ENCODE measurements around the gene TMEM119.
"Not testable (repeated sequence)": the region's sequence is repeated elsewhere in the genome, so short reads cannot be mapped to it uniquely, and the experiment has no call there.

TMEM119 gene

DNA sequence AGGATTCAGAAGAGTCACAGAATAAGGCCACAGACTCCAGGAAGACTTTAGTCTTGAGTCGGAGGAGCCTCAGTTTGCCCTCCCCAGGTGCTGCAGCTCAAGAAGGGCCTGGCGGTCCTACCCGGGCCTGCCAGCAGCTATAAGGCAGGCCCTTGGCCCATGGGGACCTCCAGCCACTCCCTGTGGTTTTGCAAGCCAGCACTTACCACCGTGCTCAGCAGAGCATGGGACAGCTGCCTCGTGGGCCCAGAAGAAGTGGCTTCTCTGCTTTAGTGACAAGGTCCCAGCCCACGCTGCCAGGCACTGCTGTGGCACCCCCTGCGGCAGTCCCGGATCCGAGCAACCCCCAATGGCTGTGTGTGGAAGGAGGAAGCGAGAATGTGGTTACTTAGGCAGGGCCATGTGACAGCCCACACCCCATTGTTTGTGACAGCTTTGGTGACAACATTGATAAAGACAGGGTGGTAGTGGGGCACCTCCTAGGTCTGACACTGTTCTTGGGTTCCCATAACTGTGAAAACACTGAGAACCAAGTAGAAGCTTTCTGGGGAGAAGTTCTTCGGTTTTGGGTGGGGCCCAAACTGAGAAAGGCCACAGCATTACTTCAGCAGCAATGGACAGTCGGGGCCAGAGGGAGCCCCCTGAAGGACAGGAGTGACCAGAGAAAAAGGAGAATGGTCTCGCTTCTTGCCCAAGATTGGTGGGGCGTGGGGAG lies 35.8 kb upstream of the TMEM119 start, which contains the start of gene SELPLG:
Gene SELPLG (minus strand): TSS at position 361 of the 715 bp plus-strand sequence. CDS start 9,587 bp downstream, outside the sequence.
- peak; percentile 80 for DNase-seq

DNA sequence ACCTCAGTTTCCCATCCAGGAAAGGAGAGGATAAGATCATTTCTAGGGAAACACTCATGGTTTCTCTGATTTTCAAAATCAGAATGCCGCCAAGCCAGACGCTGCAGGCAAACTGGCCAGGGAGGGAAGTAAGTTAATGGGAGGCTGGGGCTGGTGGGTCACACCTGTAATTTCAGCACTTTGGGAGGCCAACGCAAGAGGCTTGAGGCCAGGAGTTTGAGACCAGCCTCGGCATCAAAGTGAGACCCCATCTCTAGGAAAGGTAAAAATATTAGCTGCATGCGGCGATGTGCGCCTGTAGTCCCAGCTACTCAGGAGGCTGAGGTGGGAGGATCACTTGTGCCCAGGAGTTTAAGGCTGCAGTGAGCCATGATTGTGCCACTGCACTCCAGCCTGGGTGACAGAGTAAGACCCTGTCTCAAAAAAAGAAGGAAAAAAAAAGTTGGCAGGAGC lies 35.2 kb upstream of the TMEM119 start:
- DNase-seq = no peak

DNA sequence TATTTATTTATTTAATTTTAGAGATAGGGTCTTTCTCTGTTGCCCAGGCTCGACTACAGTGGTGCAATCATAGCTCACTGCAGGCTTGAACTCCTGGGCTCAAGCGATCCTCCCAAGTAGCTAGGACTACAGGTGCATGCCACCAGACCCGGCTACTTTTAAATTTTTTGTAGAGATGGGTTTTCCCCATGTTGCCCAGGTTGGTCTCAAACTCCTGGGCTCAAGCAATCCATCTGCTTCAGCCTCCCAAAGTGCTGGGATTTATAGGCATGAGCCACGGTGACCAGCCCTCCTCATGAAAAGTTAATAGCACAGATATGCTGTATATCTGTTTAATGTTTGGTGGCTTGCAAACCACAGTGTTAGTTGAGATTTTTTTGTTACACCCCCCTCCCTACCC lies 33.4 kb upstream of the TMEM119 start:
- DNase-seq = not testable (repeated sequence)

DNA sequence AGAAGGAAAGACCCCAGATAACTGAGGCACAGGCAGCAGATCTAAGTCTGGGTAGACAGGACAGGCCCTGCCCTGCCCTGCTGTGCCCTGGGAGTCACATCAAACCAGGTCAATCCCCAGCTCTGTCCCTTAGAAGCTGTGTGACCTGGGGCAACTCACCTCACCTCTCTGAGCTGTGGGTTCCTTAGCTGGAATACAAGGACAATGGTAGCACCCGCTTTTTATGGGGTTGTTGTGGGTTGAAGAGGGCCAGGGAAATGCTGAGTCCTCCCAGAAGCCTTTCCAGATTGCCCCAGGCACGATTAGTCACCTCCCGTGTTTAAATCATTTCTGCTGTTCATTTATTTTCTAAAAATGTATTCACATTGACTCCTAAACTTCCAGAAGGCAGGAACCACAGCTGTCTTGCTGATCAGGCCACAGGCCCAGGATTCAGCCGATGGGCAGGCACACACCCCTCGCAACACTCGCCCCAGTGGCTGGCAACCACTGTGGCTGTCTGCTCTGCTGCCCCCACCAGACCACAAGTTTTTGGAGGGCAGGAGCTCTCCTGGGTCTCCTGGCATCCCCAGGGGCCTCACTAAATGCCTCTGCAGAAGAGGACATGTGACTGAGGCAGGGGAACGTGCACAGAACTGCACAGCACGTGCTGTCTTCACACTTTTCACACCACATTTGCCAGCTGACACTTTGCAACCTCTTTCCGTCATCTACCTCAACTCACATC lies 32.8 kb upstream of the TMEM119 start:
- DNase-seq = no peak

DNA sequence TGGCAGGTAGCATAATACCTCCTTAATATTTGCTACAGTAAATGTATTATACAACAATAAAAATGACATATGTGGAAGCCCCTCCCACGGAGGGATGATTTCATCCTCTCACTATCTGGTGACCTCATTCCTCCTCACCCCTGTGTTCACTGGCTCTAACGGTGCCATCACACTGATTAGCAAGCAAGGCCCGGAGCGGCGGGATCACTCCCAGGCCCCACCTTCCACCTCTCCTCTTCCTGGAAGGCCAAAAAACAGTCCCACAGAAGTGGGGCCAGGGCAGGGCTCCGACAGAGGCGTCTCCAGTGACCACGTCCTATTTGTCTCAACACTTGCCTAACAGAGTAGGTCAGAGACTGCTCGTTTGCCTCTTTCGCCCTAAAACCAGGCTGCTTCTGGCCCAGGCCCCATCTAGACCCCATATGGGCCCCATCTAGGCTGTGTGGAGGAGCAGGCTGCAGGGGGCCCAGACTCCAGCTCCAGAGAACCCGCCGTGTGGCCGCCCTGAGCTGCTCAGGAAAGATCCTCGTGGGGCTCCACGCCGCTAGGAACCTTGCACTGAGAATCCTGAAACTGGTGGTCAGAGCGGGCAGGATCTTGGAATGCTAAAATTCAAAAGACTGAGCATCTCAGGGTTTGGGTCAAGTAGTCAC lies 32.1 kb upstream of the TMEM119 start:
- peak; percentile 56 for DNase-seq

DNA sequence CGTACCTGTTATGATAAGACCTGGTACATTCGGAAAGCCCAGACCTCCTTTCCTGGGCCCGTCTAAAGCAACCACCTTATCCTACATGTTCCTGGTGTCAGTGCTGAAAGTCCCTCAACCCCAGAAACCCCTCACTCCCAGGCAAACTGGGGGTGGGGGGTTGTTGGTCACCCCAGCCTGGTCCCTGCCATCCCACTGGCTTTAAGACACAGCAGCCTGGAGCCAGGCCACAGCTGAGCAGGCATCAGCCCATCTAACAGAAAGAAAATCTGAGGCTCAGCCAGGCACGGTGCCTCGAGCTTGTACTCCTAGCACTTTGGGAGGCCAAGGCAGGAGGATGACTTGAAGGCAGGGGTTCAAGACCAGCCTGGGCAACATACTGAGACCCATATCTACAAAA lies 31.3 kb upstream of the TMEM119 start:
- no peak for DNase-seq

DNA sequence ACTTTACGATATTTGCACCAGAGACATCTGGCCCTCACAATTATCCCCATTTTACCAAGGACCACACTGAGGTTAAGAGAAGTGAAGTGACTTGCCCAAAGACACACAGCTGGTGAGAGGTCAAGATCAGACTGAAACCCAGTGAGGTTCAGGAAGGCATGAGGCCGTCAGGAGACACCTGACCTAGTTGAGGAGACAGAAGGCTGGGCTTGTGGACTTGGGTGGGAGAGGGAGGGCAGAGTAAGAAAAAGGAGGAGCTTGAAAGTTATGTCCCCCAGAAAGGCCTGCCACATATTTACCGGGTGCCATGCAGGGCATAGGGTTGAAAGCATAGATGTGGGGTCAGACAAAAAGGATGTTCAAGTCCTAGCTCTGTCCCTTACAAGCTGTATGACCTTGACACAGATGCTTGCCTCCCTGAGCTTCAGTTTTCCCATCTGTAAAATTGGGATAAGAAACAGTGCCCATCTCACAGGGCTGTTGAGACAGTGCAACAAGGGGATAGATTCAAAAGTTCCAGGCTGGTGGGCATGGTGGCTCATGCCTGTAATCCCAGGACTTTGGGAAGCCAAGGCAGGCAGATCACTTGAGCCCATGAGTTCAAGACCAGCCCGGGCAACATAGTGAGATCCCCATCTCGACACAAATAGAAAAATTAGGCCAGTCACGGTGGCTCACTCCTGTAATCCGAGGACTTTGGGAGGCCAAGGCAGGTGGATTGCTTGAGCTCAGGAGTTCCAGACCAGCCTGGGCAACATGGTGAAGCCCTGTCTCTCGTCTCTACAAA lies 29.4 kb upstream of the TMEM119 start:
- no peak for DNase-seq

DNA sequence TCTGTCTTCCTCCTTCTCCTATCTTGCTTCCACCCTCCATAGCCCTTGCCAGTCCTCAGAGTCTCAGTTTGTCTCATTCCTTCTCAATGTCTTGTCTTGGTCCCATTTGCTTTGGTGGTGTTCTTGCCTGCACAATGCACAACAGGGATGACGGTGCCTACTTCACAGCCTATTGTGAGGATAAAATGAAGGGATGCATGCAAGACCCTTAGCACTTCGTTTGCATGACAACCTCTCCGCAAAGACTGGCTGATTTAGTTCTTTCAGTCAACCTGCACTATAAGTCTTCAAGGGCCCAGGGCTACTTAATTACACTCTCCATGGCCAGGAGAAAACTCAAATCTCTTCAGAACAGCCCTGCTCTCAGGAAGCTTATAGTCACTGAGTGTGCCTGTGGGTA lies 27.3 kb upstream of the TMEM119 start:
- DNase-seq = no peak

DNA sequence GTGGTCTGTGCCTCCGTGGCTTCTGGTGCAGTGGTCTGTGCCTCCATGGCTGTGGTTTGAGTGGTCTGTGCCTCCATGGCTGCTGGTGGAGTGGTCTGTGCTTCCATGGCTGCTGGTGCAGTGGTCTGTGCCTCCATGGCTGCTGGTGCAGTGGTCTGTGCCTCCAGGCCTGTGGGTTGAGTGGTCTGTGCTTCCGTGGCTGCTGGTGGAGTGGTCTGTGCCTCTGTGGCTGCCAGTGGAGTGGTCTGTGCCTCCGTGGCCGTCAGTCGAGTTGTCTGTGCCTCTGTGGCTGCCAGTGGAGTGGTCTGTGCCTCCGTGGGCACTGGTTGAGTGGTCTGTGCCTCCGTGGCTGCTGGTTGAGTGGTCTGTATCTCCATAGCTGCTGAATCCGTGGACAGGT lies 25.7 kb upstream of the TMEM119 start:
- no peak for DNase-seq

DNA sequence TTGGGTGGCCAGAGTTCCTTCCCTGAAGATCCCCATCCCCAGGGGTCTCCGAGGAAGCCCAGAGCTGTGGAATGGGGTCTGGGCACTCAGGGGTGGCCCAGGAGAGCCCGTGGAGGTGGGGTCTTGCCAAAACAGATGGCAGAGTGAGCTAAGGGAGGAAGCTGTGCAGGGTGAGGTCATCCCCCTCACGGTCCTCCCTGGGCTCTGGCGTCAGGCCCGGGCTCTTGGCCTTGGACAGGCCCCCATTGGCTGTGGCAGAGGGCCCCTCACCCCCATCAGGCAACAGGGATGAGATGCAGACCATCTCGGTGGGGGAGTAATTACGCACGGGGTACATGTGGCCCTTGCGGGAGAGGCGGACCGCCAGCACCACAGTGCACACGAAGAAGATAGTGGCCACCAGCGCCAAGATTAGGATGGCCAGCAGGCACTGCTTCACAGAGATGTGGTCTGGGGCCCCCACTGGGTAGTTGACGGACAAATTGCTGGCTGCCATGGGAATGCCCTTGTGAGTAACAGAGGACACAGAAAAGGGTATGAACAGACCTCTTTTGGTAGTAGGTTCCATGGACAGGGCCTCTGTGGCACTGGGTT lies 25.1 kb upstream of the TMEM119 start:
- DNase-seq = no peak

DNA sequence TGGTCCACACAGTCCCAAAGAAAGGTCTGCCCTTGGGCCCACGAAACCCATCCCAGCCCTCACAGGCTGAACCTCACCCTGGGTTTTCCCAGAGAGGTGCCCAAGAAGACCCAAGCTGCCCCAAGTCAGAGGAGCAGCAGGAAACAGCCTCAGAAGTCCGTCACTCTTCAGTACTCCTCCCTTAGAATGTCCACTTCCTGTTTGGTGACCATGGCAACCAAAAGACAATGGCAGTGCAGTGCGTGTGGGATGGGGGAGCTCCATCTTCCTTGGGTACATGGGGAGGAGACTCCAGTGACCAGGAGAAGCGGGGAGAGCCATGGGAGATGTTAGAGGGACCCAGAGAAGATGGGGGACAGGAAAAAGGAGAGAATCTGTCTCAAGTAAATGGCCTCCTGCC lies 24.5 kb upstream of the TMEM119 start:
- no peak for DNase-seq

DNA sequence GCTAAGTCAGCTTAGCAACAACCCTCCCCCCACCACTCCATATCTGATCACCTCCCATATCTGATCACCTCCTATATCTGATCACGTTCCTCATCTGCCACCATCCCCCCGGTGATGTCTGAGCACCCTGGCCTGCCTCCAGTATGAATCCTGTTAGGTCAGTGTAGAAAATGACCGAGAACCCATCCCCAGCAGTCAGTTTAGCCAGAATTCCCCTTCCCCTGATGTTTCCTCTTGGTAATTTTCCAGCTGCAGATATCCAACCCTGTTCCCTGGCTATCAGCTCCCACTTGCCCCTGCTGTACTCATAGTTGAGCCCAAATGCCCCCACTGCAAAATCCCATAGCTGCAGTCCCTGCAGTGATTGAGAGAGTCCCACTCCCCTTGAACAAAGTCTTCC lies 23.3 kb upstream of the TMEM119 start:
- DNase-seq = no peak

DNA sequence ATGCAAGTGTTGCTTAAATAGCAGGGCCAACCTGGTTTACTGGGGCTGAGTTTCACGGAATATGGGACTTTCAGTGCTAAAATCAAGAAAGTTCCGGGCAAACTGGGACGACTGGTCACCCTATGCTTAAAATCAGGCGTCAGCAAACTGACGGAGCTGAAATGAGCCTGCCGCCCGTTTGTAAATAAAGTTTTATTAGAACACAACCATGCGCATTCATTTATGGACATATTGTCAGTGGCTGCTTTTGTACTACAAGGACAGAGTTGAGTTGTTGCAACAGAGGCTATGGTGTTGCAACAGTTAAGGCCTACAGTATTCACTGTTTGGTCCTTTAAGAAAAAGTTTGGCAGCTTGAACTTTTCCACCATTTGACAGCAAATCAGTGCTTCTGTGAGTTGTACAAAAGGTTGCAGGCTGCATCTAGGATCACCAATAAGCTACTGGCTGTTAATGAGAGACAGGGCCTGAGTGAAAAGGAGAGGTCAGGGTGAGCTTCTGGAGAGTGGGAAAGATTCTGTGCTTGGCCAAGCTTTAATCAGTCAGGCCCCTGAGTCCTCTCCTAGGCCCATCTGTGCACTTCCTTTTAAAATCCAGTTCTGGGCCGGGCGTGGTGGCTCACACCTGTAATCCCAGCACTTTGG lies 22.5 kb upstream of the TMEM119 start:
- DNase-seq = no peak

DNA sequence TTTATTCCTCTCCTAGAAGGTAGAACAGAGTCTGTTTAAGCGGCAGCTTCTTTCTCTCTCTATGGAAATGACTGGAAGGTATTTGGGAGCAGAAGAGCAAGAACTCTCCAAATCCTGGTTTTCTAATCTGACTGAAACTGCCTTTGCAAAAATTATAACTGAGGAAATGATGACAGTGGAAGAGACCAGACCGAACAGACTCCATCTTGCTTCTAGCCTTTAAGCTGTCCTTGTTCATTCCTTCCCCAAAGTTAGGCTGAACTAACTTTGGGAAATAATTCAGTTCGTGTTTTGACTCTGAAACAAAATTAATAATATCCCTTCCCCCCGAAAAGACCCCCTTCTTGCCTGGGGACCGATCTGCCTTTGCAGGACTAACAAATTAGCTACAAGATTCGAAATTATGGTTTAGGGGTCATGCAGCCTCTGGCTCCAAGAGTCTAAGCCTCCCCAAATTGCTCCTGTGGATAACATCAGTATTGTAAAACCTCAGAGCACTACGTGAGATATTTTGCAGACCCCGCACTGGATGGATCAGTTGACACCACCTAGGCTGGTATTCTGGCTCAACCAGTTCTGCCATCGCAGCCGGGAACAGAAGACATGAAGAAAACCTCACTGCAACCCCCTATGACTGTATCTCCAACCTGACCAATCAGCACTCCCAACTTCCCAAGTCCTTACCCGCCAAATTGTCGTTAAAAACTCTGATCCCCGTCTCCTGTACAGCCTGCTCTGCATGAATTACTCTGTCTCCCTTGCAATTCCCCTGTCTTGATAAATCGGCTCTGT lies 21.7 kb upstream of the TMEM119 start:
- DNase-seq = no peak

DNA sequence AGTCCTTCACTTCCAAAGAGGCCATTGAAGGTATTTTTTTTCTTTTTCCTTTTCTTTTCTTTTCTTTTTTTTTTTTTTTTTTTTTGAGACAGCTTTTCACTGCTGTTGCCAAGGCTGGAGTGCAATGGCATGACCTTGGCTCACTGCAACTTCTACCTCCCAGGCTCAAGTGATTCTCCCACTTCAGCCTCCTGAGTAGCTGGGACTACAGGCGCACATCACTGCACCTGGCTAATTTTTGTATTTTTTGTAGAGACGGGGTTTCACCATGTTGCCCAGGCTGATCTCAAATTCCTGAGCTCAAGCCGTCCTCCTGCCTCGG lies 21.0 kb upstream of the TMEM119 start:
- DNase-seq = not testable (repeated sequence)

DNA sequence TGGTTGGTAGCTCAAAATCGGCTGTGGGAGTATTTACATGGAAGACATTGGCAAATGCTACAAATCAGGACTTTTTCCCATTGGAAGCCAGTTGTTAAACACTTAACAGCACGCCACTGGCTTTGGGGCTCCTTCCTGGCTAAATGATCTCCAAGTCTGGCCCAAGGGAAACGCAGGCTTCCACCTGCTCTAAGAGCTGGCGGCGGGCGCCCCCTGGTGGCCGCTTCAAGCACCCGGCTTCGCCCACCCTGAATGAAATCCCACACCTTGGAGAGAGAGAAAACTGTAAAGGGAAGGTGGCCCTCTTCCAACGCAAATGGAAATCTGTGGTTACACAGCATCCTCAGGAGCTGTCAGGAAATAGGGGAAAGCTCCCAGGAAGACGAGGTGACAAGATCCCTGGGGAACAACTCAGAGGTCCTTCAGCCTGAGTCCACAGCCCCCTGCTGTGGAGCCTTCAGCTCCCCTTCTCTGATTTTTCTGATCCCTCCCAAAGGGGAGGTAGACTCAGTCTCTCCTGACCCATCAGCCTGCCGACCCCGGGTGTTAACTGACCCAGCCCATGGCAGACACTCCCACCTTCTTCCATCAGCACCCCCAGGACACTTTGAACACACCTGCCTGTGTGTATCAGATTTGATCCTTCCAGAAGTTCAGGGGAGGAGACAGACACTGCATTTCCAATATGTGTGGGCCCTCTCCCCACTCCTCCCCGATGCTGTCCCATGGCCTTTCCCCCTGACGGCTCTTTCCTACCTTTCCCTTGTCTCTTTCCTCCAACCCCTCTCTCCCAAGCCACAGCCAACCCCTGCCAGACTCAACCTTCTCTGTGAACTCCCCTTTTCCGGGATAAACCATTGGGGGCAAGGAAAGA lies 20.4 kb upstream of the TMEM119 start:
- DNase-seq = peak; percentile 77

DNA sequence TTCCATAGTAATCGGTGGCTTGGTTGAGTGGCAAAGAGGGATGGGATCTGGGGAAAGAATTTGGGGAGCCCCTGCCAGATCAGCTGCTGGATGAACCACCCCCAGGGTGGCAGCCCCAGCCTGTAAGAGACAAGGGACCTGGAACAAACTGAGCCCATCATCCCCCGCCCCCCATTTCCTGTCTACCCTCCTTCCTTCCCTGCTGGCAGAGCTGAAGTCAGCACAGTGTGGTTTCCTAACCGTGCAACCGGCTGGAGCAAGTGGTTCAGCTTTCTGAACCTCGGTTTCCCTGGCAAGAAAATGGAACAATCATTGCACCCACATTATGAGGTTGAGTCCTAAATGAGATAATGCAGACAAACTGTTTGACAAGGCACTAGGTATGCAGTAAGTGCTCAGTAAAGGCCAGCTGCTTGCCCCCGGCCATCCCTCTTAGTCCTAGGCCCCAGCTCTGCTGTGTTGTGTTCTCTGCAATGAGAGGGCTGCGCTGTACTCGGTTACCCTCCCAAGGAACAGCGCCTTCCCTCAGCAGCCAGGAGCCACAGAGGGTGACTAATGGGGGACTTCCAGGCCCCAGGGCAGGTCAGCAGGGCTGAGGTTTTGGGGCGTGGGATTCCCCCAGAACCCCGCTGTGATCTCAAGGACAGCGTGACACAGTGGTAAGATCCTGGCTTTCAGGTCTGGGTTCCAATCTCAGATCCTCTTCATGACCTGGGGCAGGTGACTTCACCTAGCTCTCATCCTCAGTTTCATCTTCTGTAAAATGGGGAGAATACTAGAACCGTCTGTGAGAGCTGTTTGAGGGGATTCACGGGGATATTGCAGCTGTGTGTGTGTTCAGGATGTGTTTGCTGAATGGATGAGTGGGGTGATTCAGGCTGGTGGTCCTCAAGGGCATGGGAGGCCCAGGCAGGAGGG lies 19.3 kb upstream of the TMEM119 start:
- peak; percentile 77 for DNase-seq

DNA sequence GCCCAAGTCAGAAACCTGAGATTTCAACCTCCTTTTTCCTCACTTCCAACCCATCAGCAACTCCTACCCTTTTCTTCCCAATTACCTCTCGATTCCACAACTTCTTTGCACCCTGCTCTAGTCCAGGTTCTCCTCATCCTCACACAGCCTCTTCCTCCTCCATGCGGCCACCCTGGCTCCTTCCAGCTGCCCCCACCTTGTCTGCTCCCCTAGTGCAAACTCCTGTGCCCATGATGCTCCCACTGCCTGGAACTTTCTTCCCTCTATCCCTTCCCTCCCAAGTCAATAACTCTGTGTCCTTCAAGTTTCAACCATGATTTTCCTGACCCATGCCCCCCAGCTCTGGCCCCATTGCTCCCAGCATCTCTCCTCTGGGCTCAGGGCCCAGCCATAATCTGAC lies 18.5 kb upstream of the TMEM119 start:
- DNase-seq = no peak

DNA sequence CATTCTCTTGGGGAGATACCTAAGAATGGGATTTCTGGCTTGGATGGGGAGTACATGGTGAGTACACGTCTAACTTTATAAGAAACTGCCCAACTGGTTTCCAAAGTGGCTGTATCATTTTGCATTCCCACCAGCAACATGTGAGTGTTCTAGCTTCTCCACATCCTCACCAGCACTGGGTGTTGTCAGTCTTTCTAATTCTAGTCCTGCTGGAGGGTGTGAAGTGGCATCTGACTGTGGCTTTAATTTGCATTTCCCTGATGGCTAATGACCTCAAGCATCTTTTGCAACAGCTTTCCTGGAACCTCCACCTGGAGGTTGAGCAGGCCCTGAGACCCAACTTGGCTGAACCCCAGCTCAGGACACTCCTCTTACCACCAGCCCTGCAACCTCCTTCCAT lies 18.0 kb upstream of the TMEM119 start:
- no peak for DNase-seq
